ENCODE results near the gene UPB1.
"Not testable (repeated sequence)": the region's sequence is repeated elsewhere in the genome, so short reads cannot be mapped to it uniquely, and the experiment has no call there.

The UPB1 gene

GRCh38 chr22:24504956-24505736, 10.0 kb downstream of the UPB1 start:
- no peak for DNase-seq

DNA sequence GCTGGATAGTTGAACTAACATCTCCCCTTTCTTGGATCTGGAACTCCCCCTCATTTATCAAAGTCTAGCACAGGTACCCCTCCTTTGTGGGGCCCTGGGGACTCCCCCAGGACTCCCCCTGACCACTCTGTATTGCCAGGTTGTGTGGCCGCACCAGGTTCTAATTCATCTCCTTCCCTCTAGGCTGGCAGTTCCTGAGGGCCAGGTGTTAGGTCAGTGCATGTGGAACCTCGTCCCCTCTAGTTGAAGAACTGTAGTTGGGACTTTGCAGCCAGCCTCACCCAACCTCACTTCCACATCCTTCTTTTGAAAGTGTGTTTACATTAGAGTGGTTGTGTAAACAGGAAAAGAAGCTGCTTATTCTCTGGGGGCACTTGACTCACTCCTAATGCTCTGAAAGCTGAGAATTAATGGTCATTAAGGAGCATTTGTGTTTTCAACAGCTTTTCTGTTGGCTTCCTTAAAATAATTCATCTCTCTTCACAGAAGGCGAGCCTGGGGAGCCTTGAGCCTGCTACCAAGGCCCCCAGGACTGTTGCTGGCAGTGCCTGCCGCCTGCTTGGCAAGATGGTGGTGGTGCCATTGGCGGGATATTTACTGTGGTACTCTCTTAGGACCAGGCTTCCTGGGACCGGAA, 11.8 kb downstream of the UPB1 start:
- no peak for DNase-seq

DNA sequence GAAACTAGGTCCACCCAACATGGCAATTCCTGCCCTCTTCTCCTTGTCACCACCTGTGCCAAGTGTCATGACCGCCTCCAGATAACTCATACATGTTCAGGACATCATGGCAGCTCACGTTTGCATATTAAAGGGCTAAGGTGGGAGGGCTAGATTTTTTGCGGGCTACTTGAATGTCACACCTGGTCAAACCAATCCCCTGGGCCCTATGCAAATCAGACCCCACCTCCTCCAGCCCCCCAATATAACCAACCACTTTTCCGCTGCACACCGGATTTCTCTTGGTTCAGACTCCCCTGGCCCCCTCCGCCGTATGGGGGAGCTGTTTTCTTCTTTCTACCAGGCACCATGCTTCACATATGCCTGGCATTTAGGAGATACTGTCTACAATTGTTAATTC, 12.6 kb downstream of the UPB1 start:
- no peak for DNase-seq

- DNase-seq: peak; percentile 93 to 94
Observed at GRCh38 chr22:24510637-24511625, 15.8 kb downstream of the UPB1 start.

DNA sequence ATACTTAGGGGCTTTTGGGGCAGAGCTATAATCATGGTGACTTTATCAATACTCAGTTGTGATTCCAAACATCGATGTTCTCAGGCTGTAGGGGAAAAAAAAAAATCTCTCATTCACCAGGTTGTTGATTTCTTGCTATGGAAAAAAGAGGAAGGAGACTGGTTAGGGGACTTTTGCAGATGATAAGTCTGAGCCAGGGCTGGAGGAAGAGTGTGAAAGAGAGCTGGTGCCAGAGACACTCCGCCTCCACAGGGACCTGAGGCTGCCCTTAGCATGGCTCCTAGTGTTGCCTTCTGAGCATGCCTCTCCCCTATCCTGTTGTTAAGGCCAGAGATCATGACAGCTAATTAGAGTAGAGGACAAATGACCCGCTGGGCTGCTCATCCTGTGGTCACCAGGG, 16.9 kb downstream of the UPB1 start:
- peak; percentile 82 to 87 for DNase-seq

- DNase-seq: no peak
Observed at GRCh38 chr22:24513378-24514240, 18.5 kb downstream of the UPB1 start.

DNA sequence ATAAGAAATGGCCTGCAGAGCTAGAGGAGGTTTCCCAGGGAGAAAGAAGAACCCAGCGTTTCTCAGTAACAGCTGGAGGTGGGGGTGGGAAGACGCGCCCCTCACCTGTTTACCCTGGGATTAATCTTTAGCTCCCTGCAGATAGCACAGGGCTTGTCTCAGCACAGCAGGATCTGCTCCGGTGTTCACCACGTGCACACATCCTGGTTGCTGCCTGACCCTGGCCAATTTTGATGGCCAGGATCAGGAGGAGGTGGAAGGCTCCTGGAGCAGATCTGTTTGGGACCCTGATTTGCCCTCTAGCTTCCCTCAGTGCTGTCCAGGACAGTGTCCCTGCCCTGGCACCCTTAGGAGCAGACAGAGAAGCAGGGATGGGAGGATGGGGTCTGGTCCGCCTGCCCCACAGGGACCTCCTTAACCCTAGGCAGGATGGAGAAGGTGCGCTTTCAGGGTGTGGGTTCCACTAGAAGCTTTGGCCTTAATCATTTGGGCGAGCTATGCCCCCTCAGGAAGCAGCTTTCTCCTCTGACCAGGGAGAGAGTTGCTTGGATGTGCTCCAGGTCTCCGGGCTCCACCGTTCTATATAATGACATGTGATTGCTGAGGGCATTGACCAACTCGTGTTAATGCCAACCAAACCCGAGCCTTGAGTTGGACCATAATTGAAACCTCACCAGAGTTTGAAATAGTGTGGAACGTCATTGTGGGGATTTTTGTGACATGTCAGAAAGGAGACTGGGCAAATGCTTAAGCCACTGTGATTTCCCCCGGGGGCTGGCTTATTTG, 19.3 kb downstream of the UPB1 start:
- DNase-seq: no peak

- DNase-seq: no peak
Observed at GRCh38 chr22:24515027-24515338, 19.9 kb downstream of the UPB1 start.

DNA sequence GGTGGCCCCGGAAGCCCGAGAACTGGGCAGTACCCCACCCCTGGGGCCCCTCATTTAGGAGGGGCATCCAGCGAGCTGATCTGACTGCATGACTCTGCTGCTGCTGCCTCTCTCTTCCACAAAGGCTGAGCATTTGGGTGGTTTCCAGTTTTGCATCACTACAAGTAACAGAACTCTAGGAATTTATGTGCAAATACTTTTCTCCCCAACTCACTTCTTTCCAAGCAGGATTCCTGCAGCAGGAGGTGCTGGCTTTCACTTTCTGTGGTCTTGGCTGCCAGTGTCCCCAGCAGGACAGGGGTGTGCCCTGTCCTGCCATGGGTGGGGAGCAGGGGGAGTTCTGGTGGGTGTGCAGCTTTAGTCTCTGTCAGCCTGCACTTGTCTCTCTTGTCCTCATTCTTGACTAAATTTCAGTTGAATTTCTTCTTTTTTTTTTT, 21.2 kb downstream of the UPB1 start:
- no peak for DNase-seq

- DNase-seq: no peak
Observed at GRCh38 chr22:24517446-24517845, 22.3 kb downstream of the UPB1 start.

- DNase-seq: no peak
Observed at GRCh38 chr22:24518228-24518627, 23.1 kb downstream of the UPB1 start.

DNA sequence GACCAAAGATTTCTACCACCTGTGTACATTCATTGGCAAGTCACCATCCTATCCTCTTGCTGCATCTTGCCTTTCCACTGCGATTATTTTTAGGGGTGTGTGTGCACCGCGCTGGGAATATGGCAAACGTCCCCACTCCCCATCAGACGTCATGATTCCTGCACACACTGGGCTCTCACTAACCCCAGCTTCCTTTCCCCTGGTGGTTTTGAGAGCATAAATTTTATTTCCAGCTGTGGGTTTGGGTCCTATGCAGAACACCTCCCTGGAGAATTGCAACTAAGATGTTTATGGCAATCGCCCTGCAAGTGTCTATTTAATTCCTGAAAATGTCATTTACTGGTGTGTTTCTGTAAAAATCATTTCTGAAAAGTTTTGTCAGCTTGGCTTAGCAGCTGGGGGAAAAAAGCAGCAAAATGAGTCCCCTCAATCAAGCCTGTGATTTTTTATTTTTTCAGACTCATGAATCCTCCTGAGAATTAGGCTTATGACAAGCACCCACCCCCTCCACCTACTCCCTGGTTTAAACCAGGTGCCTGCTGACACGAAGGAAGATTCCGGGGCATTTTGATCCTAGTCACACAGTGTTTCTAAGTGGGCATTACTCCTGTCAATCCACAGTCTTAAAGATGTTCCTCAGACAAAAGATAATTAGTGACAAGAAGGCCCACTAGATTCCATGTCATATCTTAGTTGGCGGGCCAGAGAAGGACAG, 23.8 kb downstream of the UPB1 start:
- DNase-seq: no peak

DNA sequence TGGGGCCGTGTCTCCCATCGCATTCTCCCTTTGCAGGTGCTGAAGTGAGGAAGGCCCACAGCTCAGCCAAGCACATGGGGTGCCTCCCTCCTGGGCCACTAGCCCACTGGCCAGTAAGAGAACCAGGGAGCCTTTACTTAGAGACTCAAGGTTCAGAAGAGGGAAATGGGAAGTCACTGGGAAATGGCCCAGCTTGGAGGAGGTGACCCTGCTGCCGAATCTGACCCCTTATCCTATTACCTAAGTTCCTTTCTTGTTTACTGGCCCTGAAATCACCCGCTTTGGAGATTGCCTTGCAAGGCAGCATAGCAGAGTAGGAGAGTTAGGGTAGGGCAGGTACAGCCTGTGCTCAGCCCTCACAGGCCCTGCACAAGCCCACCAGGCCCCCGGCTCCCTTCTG, 24.4 kb downstream of the UPB1 start:
- no peak for DNase-seq

- peak; percentile 47 to 62 for DNase-seq
Observed at GRCh38 chr22:24521791-24522245, 26.7 kb downstream of the UPB1 start.

GRCh38 chr22:24523873-24524272, 28.7 kb downstream of the UPB1 start:
- no peak for DNase-seq

GRCh38 chr22:24525416-24526037, 30.4 kb downstream of the UPB1 start:
- peak; percentile 65 to 74 for DNase-seq

- no peak for DNase-seq
Observed at GRCh38 chr22:24526191-24526590, 31.1 kb downstream of the UPB1 start.

DNA sequence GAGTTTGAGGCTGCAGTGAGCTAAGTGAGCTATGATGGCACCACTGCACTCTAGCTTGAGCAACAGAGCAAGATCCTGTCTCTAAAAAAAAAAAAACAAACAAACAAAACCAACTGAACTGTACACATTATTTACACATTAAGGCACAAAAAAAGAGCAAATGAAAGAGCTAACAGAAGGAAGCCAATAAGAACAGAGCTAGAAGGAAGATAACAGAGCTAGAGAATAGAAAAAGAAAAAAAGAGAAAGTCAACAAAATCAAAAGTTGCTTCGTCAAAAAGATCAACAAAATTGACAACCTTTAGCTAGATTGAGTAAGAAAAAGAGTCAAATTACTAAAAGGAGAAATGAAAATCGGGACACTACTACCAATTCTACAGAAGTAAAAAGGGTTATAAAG, 34.8 kb downstream of the UPB1 start:
- no peak for DNase-seq

GRCh38 chr22:24530968-24531367, 35.8 kb downstream of the UPB1 start:
- DNase-seq: not testable (repeated sequence)

DNA sequence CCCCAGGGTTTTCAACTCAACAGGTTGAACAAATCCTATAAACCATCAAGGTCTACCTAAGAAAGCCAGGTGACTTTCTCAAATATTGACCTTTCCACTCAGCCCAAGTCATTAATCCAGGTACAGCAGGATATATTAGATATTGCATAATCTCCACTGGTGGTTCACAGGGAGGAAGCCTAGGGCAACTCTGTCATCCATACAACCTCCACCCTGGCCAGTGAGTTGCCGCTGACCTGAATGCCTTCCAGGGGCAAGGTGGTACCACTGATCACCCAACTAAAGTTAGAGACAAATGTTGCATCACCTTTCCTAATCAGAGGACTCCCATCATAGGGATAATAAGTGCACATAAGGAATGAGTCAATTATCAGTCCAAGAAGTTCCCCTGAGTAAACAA, 36.9 kb downstream of the UPB1 start:
- no peak for DNase-seq
